GM21381 (cell line): ENCODE data around the gene CYGB.
"Not testable (repeated sequence)": the region's sequence is repeated elsewhere in the genome, so short reads cannot be mapped to it uniquely, and the experiment has no call there.

Source experiments
- ATAC-seq: cut with Tn5 transposase; IDR thresholded peaks from one replicate; pipeline ENCODE4 v1.9.1; 2021; ENCODE audit warnings: mild to moderate bottlenecking, moderate library complexity; ENCODE audit not compliant: unreplicated experiment

The CYGB gene

DNA sequence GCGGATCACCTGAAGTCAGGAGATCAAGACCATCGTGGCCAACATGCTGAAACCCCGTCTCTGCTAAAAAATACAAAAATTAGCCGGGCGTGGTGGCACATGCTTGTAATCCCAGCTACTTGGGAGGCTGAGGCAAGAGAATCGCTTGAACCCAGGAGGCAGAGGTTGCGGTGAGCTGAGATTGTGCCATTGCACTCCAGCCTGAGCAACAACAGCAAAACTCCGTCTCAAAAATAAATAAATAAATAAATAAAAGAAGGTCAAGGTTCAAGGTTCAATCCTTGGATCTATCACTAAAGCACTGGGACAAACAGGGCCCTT is 12.0 kb downstream of the CYGB start:
- ATAC-seq, result not testable (repeated sequence)

DNA sequence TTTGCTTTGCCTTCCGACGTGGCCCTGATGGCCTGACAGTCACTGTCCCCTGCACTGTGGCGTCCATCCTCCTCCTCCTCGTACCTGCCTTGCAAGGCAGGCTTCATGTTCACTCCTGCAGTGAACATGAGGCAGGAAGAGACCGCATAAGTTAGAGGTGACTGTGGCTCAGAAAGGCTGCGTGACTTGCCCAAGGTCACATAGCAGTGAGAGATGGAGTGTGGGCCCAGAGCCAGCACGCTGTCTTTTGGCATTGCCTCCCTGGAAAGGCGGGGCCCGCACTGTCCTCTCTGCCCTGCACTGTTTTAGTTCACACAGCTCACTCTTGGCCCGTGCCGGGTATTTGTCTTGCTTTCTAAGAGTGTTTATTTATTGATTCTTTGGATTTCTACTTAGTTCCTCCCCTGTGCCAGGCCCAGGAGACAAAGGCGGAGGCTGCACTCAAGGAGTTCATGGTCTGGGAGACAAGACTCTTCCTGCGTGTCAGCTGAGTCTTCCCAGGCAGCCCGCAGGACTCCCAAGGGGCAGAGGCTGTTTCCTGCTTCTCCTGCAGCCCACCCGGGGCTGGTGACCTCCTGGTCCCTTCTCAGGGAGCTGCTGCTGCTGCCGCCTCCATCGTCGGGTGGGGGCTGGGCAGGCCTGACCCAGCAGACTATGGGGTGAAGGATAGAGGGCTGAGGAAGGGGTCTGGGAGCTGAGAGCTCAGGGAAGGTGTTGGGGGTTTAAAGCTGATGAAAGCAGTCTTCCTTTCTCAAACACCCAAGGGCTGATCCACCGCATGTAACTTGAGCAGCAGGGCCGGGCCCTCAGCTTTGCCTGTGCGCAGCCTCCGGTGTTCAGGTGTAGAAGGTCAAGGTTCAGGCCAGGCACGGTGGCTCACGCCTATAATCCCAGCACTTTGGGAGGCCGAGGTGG is 12.7 kb downstream of the CYGB start:
- ATAC-seq, result no peak

GRCh38 chr17:76523084-76524037 is 14.1 kb downstream of the CYGB start:
- no peak for ATAC-seq

GRCh38 chr17:76521683-76522082 is 15.8 kb downstream of the CYGB start:
- ATAC-seq, result not testable (repeated sequence)

GRCh38 chr17:76521262-76521661 is 16.2 kb downstream of the CYGB start:
- ATAC-seq, result no peak

DNA sequence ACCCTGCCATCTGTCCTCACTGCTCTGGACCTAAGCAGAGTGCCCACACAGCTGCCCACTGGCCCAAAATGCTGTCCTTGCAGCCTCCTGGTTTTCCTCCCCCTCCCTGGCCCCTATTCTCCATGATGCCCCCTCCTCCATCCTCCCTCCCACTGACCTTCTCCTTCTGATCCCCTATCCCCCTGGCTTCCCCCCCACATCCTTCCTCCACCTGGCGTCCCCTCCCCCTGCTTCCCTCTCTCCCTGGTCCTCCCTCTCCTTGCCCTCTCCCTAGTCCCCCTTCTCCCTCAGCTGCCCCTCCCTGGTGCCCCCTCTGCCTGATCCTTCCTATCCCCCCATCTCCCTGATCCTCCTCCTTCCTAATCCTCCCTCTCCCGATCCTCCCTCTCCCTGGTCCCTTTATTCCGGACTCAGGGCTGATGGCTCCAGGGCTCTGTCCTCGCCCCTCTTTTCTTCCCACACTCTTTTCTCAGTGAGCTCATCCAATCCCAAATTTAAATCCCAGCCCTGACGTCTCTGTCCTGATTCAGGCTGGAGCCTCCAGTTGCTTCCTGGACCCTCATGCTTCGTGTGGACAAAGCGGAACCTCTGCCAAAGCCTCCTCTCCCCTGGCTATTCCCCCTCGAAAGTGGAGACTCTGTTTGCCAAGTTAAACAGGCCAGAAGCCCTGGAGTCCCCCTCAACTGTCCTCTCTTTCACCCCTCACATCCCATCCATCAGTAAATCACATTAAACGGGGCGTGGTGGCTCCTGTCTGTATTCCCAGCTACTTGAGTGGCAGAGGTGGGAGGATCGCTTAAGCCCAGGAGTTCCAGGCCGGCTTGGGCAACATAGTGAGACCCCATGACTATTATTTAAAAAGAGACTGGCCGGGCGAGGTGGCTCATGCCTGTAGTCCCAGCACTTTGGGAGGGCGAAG is 18.2 kb downstream of the CYGB start:
- no peak for ATAC-seq

DNA sequence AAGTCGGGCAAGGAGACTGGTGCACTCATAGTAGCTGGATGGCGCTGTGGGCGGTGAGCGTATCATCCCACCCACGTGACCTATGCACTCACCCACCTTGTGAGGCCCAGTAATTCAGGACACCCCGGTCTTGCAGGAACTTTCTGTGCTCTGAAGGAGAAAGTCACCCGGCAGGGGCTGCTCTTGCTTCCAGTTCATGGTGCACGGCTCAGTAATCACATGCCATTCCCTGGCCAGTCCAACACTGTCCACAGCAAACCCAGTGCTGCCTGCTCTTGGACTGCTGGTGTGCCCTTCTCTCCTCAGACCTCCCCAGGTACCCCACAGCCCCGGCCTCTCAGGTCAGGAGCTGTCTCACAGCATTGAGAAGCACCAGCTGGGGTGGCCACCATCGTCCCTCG is 19.9 kb downstream of the CYGB start:
- no peak for ATAC-seq

DNA sequence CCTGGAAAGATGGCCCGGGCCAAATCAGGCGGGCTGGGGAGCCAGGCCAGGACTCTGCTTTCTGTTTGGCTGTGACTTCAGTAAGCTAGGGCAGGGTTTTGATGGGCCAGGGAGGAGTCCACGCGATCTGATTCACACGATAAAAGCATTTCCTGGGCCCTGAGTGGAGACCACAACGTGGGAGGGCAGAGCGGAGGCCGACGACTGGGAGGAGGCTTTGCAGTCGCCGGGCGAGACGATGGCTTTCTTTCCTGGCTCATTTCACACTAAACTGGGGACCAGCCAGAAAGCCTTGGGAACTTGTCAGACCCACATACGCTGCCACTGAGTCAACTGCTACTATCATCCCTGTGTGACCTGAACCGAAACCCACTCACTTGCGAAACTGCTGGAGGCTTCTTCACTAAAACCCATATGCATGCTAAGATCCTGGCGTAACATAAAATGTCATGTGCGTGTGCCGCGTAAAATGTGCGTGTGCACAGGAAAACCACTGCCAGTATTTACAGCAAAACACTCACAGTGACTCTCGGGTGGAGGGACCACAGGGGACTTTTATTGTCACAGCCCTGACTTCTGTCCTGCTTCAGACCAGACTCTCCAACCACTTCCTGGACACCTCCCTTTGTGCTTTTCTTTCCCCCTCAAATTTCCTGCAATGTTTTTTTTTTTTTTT is 22.1 kb downstream of the CYGB start:
- peak; percentile 61 for ATAC-seq

GRCh38 chr17:76514355-76514754 is 23.2 kb downstream of the CYGB start:
- ATAC-seq, result not testable (repeated sequence)

- no peak for ATAC-seq
Measured at GRCh38 chr17:76513306-76513692, 24.2 kb downstream of the CYGB start.

DNA sequence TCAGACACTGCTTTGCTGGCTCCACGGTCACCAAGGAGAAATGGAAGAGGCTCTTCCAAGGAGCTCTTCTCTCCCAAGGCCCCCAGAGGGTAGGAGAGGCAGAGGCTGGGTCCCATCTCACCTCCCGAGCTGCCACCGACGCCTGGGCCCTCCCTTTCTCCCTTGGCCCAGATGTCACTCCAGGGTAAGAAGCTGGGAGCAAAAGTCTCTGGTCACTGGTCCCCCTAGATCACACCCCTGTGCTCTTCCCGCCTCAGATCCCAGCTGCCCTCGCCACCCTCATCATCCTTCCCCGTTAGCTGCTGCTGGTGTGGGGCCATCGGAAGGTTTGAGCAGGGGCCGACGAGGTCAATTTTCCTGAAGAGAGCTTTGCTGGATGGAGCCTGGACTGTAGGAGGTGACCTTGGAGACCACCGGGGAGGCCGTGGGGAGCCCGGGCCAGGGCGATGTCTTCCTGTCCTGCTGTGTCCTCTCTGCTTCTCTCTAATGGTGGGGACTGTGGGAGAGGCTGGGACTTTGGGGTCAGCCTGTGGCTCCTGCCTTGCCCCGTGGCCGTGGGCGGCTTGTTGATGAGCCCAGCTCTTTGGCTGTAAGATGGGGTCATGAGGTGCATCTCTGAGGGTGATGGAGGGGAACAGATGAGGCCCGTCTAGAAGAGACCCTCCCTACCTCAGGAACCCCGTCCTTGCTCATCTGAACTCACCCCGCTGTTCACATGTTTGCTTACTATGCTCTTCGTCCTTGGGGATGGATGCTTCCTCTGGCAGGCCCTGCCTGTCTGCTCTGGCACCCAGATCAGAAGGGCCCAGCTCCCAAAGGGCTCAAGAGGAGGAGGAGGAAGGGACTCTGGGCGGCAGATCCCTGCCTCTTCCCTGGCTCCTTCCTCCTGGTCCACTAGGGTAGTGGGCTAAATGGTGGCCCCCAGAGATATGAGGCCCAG is 24.9 kb downstream of the CYGB start:
- no peak for ATAC-seq

DNA sequence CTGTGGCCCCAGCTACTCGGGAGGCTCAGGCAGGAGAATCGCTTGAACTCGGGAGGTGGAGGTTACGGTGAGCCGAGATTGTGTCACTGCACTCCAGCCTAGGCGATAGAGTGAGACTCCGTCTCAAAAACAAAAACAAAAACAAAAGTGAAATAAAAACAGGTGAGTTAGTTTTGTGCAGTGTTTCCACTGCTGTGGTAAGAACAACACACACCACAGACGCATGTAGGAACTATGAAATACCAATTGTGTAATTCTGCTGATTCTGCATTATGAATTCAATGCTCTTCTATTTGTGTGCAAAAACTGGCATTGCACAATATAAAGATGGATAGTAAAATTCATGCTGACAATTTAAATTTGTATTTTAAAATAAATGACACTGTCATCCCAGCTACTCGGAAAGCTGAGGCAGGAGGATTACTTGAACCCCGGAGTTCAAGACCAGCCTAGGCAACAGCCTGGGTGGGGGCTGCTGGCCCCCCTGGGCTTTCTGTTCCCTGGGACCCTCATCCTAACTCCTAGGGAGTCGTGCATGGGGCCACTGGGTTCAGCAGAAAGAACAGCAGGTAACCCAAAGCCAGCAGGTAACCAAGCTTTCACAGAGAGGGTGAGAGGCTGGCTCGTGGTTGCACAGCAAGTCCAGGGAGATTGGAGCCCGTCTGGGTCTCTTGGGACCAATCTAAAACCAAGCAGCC is 25.7 kb downstream of the CYGB start:
- no peak for ATAC-seq

DNA sequence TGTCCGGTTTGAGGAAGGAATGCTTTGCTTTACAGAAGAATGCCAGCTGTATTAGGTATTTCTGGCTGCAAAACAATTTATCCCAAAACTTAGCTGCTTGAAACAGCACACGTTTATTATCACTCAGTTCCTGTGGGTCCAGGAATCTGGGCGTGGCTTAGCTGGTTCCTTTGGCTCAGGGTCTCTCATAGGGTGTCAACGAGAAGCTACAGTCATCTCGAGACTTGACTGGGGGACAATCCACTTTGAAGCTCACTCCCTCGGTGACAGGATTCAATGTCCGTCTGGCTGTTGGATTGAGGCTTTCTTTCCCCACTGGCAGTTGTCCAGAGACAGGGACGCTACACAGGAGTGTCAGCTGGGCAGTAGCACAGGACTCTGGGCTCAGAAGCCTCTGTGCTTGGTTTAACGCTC is 26.7 kb downstream of the CYGB start:
- no peak for ATAC-seq

DNA sequence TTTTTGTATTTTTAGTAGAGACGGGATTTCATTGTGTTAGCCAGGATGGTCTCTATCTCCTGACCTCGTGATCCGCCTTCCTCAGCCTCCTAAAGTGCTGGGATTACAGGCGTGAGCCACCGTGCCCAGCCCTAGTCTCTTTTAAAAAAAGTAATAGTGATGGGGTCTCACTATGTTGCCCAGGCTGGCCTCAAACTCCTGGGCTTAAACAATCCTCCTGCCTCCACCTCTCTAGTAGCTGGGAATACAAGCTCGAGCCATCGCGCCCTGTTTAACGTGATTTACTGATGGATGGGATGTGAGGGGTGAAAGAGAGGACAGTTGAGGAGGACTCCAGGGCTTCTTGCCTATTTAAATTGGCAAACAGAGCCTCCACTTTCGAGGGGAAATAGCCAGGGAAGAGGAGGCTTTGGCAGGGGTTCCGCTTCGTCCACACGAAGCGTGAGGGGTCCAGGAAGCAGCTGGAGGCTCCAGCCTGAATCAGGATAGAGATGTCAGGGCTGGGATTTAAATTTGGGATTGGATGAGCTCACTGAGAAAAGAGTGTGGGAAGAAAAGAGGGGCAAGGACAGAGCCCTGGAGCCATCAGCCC is 28.9 kb downstream of the CYGB start:
- ATAC-seq, result not testable (repeated sequence)

DNA sequence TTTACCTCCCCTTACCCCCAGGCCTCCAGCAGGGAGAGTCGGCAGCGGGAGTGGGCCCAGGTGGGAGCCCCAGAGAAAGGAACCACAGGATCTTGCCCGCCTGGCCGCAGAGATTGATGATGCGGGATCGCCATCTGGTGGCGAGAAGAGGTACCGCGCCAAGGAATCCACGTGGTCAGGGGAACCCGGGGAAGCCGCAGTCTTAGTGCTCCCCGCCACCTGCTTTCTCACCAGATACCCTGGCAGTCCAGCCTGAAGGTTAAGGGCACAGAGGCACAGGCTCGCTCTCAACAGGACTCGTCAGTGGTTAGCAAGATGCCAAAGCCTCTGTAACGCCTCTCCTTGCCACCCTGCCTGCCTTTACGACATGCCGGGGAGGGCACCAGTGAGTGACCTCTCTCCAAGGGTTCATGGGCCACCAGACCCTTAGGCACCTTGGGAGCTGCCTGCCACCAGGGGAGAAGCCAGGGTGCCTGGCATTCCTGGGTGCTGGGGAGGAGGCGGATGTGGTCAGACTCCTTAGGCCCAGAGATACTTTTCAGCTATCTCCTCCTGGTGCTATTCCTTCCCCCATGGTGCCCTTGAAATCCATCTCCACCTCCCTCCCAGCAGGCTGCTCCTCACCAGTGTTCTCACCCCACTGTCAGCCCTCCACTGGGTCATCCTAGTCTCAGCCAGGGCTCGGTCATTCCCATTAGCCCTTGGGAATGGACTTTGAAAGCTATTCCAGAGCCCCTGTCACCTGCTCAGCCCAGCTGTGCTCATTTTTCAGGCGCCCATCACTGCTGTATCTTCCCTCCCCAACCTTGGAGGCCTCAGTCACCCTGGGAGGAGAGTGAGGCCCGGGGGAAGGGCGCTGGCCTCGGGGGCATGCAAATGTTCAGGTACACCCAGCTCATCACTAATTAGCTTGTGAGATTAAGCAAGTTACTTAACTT is 30.8 kb downstream of the CYGB start:
- ATAC-seq, result peak; percentile 59

DNA sequence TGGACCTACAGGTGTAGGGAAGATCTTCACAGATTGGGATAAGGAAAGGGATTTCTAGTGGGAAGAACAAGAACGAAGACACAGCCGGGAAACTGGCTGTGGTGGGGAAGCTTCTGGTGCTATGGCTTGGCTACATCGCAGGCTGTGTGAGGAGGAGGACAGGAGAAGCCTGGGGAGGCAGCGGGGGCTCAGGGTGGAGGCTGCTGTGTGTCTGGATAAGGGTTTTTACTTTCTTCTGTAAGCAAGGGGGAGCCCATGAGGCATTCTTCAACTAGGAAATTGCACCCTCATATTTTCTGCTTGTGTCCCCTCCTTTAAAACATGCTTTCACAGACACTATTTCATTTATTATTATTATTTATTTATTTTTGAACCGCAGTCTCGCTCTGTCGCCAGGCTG is 33.4 kb downstream of the CYGB start:
- ATAC-seq, result no peak
